NCI-H510A (cell line): ENCODE measurements around the gene APOM.

ENCODE experiments used
- DNase-seq: peaks from one replicate; lab custom pipeline; 2025; lab: John Stamatoyannopoulos, UW

APOM gene

DNA sequence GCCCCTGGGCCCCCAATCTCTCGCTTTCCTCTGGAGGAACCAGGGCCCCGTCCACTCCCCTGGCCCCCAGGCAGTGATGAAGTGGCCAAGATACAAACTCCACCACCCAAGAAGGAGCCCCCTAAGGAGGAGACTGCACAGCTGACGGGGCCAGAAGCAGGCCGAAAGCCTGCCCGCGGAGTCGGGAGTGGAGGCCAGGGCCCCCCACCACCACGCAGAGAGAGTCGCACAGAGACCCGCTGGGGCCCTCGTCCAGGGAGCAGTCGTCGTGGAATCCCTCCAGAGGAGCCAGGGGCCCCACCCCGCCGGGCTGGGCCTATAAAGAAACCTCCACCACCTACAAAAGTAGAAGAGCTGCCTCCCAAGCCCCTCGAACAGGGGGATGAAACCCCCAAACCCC lies 24.5 kb upstream of the APOM start:
- DNase-seq = no peak

DNA sequence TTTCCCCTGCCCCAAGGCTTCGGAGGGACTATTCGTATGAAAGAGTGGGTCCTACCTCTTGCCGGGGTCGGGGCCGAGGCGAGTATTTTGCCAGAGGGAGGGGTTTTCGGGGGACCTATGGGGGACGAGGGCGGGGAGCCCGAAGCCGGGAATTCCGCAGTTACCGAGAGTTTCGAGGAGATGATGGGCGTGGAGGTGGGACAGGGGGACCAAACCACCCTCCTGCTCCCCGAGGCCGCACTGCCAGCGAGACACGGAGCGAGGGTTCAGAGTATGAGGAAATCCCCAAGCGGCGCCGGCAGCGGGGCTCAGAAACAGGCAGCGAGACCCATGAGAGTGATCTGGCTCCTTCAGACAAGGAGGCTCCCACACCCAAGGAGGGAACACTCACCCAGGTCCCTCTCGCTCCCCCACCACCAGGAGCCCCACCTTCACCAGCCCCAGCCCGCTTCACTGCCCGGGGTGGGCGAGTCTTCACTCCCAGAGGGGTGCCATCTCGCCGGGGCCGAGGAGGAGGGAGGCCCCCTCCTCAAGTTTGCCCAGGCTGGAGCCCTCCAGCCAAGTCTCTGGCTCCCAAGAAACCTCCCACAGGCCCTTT lies 23.9 kb upstream of the APOM start:
- no peak for DNase-seq

- DNase-seq = no peak
Measured at GRCh38 chr6:31632279-31632946, 23.3 kb upstream of the APOM start.

DNA sequence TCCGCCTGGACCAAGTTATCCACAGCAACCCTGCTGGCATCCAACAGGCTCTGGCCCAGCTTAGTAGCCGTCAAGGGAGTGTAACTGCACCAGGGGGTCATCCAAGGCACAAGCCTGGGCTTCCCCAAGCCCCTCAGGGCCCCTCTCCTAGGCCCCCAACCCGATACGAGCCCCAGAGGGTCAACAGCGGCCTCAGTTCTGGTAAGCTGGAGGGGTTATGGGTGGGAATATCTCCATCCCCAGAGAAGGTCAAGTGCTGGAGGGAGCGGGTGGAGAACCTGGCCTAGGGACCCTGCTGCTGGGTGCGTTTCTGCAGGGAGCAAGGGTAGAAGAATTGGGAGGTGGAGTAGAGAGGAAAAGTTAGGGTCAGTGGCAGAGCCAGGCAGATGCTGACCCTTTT lies 22.2 kb upstream of the APOM start:
- no peak for DNase-seq

GRCh38 chr6:31634131-31634530 lies 21.6 kb upstream of the APOM start:
- DNase-seq = no peak

DNA sequence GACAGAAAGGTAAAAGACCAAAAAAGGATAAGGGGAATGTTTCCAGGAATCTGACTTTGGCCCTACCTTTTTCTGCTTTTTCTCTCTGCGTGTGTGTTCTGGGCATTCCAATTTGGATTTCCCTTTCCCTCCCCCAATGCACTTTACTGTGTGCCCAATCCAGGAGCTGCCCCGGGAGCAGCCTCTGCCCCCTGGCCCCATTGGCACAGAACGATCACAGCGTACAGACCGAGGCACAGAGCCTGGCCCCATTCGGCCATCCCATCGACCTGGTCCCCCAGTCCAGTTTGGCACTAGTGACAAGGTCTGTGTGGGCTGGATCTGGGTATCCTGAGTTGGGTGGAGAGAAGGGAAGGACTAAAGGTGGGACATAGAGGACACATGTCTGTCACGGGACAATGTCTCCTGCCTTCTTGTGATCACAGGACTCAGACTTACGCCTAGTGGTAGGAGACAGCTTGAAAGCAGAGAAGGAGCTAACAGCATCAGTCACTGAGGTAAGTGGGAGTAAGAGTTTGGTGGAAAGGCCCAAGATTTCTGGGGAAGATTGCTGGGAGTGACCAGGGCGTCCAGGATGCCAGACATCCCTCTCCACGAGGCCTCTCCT lies 20.6 kb upstream of the APOM start:
- no peak for DNase-seq

DNA sequence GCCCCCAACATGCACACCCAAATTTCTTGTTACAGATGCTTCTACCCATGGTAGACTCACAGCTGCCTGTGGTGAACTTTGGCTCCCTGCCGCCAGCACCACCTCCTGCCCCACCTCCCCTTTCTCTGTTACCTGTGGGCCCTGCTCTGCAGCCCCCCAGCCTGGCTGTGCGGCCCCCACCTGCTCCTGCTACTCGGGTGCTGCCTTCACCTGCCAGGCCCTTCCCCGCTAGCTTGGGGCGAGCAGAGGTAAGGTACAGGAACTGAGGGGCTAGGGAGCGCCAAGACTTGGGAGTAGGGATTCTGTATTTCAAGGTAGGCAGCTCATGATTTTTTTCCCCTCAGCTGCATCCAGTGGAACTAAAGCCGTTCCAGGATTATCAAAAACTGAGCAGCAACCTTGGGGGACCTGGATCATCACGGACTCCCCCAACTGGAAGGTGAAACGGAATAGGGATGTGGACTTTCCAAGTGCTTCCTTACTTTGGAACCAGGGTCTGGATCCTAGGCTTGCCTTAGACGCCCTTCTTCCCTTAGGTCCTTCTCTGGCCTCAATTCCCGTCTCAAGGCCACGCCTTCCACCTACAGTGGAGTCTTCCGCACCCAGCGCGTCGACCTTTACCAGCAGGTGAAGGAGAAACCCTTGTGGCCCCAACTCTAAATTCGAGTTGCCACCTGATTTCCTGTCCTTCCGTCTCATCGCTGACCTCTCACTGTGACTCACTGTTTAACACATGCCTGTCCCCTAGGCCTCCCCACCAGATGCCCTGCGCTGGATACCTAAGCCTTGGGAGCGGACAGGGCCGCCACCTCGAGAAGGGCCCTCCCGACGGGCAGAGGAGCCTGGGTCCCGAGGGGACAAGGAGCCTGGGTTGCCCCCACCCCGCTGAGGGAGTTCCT lies 18.7 kb upstream of the APOM start:
- no peak for DNase-seq

DNA sequence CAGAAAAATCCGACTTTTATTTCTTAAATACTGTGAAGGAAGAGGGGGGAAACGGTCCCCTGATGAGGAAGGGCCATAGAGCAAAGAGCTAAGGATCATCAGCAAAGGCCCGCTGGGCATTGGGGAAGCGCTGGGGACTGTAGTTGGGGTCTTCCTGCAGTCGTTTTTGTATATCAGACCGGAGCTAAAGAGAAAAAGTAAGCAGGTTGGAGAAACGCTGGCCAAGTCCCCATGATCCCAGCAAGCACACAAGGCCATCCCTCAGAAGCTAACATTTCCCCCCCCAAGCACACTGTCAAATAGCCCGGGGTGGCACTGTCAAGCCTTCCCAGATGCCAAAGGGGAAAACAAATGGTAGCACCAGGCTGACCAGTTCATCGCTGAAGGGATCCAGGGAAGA lies 16.7 kb upstream of the APOM start:
- no peak for DNase-seq

DNA sequence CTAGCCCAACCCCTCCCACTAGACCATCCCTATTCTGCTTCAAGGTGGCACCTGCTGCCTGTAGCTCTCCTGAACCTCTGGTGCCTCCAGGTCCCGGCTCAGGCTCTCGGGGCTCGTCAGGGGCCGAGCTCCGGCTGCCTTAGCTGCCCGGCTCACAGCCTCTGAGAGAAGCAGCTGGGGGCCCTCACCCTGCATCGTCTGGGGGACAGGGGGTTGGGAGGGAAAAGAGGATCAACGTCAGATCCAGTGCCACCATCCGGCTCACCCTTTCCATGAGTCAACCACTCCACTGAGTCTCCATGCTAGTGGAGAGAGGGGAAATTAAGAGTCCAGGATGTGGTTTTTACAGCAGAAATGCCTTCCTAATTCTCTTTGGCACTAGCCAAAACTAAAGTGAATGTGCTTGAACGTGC lies 16.2 kb upstream of the APOM start:
- no peak for DNase-seq

DNA sequence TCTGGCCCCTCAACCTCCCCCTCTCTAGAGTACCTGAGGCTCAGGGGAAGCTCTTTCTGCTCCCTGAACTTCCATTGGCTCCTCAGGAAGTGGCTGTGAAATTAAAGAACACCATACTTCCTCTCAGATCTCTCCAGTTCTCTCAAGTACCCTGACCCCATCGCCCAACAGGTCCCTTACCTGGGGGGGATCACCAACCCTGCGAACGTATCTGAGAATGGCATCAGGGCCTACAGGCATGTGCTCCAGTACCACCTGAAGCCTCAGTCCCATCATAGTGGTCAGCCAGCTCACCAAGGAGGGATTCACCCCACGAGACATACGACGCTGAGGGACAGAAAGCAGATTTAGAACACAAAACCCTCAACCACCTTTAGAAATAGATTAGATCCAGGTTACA lies 15.1 kb upstream of the APOM start:
- DNase-seq = no peak

DNA sequence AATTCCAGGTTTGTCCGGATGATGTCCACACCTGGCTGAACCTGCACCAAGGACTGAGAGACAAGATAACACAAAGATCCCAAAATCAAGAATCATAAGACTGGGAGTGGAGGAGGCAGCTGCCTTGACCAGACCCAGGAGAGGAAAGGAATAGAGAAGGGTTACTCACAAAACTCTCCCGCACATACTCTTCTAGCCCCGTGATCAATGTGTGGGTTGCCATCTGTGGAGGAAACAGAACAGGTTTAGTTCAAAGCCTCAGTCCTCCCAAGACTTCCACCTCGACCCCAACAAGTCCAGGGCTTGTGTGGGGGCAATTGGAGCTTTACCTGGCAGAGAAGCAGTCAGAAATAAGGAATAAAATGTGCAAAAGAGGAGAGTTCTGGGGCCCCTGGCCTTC lies 14.3 kb upstream of the APOM start:
- DNase-seq = no peak

- no peak for DNase-seq
Measured at GRCh38 chr6:31642798-31643570, 12.7 kb upstream of the APOM start.

DNA sequence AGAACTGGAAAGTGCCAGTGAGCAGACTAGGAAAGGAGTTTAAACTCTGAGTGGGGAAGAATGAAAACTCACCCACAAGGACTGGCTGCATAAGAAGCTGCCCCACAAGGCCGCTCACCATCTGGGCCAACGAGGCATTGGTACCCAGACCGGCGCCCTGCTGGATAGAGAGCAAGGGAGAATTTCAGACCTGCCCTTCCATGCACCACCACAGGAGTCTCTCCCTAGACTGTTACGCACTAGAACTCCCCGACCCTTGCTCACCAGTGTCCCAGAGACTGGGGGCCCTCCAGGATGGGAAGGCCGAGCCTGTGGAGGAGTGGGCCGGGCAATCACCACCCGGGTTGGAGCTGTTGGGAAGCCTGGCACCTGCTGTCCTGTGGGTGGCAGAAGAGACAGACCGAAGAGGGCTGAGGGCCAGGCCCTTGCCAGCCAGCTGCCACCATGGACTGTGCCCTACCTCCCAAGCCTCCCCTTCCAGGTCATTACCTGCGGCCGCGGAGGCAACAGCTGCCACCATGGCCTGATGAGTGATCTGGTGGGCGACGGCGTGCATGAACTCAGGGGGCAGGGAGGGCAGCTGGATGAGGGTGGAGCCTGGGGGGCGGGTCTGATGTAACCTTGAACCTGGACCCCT lies 11.8 kb upstream of the APOM start:
- no peak for DNase-seq

DNA sequence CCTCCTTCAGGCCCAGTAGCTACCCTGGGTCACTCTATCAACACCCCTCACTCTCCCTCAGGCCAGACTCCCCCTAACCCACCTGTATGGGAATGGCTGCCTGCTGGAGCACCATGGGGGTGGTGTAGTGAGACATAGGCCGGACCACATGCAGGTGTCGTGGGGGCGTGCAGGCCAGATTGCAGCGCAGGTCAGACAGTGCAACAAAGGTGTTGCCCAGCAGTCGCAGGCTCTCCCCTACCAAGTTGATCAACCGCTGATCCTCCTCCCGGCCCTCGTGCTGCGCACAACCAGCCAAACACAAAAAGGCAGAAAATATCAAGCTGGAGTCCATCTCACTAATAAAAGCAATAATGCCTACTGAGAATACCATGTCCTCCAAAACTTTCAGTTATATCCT lies 10.4 kb upstream of the APOM start:
- DNase-seq = no peak

DNA sequence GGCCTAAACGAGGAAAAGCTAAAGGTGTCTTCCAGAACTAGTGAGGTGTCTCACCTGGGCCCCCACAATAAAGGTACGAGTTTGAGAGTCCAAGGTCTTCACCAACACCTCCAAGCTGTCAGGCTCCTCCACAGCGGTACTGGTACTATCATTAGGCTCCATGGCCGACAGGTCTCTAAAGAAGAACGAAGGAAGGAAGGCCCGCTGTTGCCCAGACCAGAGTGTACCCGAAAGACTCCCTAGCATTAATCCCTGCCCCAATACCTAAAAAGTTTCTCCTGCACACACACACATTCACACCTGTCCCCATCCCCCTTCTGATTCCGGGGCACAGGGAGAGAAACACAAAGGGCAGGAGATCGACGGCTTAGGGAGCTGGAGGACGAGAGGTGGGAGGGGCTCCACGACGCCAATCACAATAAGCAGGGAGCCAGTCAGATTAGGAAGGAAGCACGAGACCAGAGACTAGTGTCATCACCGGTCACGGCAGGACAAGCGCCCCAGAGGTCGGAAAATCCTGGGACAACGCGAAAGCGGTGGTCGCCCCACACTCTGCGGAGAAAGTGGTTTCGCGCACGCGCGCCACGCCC lies 4.0 kb upstream of the APOM start:
- DNase-seq = peak; percentile 65

- peak; percentile 98 for DNase-seq
Measured at GRCh38 chr6:31652925-31653724, 2.6 kb upstream of the APOM start.

GRCh38 chr6:31654574-31655348 lies 933 bp upstream of the APOM start:
- DNase-seq = no peak

DNA sequence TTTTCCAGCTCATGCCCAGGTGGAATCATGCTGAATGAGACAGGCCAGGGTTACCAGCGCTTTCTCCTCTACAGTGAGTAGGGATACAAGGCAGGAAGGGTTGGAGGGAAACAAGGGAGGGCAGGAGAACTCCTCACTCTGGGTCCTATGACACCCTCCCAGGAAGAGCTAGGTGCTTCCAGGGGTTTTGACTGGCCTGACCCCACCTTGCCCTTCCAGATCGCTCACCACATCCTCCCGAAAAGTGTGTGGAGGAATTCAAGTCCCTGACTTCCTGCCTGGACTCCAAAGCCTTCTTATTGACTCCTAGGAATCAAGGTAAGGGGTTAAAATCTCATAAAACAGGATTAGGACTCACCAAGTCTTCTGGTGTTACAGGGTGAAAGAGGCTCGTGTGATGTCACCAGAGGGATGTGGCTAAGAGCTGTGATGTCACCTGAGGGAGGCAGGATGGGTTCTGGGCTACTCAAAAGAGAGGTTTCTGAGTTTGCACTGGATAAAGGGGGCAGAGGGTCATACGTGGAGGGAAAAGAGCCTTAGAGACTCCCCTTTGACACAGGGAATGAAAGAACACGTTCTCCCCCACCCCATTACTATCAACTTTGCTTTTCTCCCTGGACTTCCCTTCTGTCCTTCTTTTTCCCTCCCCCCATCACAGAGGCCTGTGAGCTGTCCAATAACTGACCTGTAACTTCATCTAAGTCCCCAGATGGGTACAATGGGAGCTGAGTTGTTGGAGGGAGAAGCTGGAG lies 1.9 kb downstream of the APOM start:
- no peak for DNase-seq
